ENCODE data around the gene NMT1.

Gene NMT1

GRCh38 chr17:45137561-45138305 lies 76.6 kb downstream of the NMT1 start:
- no peak for DNase-seq

- DNase-seq = no peak
Observed at GRCh38 chr17:45138911-45139532, 77.9 kb downstream of the NMT1 start.

- DNase-seq = no peak
Observed at GRCh38 chr17:45139533-45139920, 78.4 kb downstream of the NMT1 start.

GRCh38 chr17:45143094-45143670 lies 82.1 kb downstream of the NMT1 start:
- no peak for DNase-seq

GRCh38 chr17:45143767-45144198 lies 82.7 kb downstream of the NMT1 start:
- DNase-seq = no peak

- DNase-seq = no peak
Observed at GRCh38 chr17:45144199-45145034, 83.3 kb downstream of the NMT1 start.

GRCh38 chr17:45145035-45145389 lies 83.9 kb downstream of the NMT1 start:
- DNase-seq = no peak

- DNase-seq = no peak
Observed at GRCh38 chr17:45146166-45146565, 85.0 kb downstream of the NMT1 start.

- no peak for DNase-seq
Observed at GRCh38 chr17:45146592-45146889, 85.4 kb downstream of the NMT1 start.

- DNase-seq = no peak
Observed at GRCh38 chr17:45146890-45147580, 85.9 kb downstream of the NMT1 start.

GRCh38 chr17:45147581-45148182 lies 86.6 kb downstream of the NMT1 start:
- peak; percentile 76 for DNase-seq

GRCh38 chr17:45148183-45149036 lies 87.3 kb downstream of the NMT1 start, which contains the start of gene HEXIM1:
Gene HEXIM1, plus strand, starts transcription at chr17:45148475. Its CDS starts 716 bp downstream, at chr17:45149191.
- peak; percentile 97 for DNase-seq

GRCh38 chr17:45149037-45149668 lies 88.0 kb downstream of the NMT1 start:
- DNase-seq = no peak

- DNase-seq = no peak
Observed at GRCh38 chr17:45149669-45150664, 88.8 kb downstream of the NMT1 start.

GRCh38 chr17:45150911-45151809 lies 90.0 kb downstream of the NMT1 start:
- no peak for DNase-seq

GRCh38 chr17:45155029-45155428 lies 93.9 kb downstream of the NMT1 start:
- DNase-seq = no peak

- no peak for DNase-seq
Observed at GRCh38 chr17:45155483-45155882, 94.4 kb downstream of the NMT1 start.

GRCh38 chr17:45156242-45156641 lies 95.1 kb downstream of the NMT1 start:
- no peak for DNase-seq
